Measurements from ENCODE around the gene RGS17.
"Not testable (repeated sequence)": the region's sequence is repeated elsewhere in the genome, so short reads cannot be mapped to it uniquely, and the experiment has no call there.

RGS17 gene

GRCh38 chr6:152993847-152994246 lies 137.2 kb downstream of the RGS17 start:
- no peaks in the 10 kb centered on the region for H3K4me1 ChIP-seq
- no peak for DNase-seq
- H3K27me3 ChIP-seq, result no peaks in the 10 kb centered on the region
- no peaks in the 10 kb centered on the region for H3K9me3 ChIP-seq
- TF ChIP-seq CTCF (IDR thresholded peaks at IDR 0.05; ENCODE audit: low read depth, low read length), result no peak
- no peak overlapping the region for H3K4me3 ChIP-seq (ENCODE audit: low read depth, low read length)
- peaks cover 83% of the 10 kb centered on the region for H3K36me3 ChIP-seq

GRCh38 chr6:152993431-152993830 lies 137.7 kb downstream of the RGS17 start:
- DNase-seq, result no peak
- Histone ChIP-seq H3K27me3 (no peaks in the 10 kb centered on the region), H3K4me1 (no peaks in the 10 kb centered on the region), H3K4me3 (ENCODE audit: low read depth, low read length) (no peak overlapping the region), H3K36me3 (peaks cover 79% of the 10 kb centered on the region), H3K9me3 (no peaks in the 10 kb centered on the region)
- peak; percentile 51 for TF ChIP-seq CTCF (IDR thresholded peaks at IDR 0.05; ENCODE audit: low read depth, low read length)

GRCh38 chr6:152986978-152987377 lies 144.1 kb downstream of the RGS17 start:
- H3K4me1 ChIP-seq, result no peaks in the 10 kb centered on the region; the same call in 1 of the 2 replicates
- peaks cover 41% of the 10 kb centered on the region for H3K36me3 ChIP-seq
- H3K4me3 ChIP-seq (ENCODE audit: low read depth, low read length), result no peak overlapping the region
- no peaks in the 10 kb centered on the region for H3K27me3 ChIP-seq
- TF ChIP-seq CTCF (IDR thresholded peaks at IDR 0.05; ENCODE audit: low read depth, low read length), result no peak
- H3K9me3 ChIP-seq, result no peaks in the 10 kb centered on the region
- DNase-seq, result no peak

DNA sequence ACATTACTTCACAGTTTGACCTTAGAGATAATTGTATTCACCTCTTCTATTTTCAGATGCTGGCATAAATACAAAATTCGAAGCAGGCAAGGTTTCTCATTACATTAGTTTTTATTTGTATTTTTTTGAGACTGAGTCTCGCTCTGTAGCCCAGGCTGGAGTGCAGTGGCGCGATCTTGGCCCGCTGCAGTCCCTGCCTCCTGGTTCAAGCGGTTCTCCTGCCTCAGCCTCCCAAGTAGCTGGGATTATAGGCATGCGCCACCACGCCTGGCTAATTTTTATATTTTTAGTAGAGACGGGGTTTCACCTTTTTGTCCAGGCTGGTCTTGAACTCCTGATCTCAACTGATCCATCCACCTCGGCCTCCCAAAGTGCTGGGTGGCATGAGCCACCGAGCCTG lies 145.8 kb downstream of the RGS17 start:
- not testable (repeated sequence) for H3K9me3 ChIP-seq, H3K27me3 ChIP-seq, DNase-seq, H3K4me1 ChIP-seq
- Histone ChIP-seq H3K4me3 (ENCODE audit: low read depth, low read length) (peak overlapping the region; percentile 79), H3K36me3 (peaks cover 32% of the 10 kb centered on the region)

DNA sequence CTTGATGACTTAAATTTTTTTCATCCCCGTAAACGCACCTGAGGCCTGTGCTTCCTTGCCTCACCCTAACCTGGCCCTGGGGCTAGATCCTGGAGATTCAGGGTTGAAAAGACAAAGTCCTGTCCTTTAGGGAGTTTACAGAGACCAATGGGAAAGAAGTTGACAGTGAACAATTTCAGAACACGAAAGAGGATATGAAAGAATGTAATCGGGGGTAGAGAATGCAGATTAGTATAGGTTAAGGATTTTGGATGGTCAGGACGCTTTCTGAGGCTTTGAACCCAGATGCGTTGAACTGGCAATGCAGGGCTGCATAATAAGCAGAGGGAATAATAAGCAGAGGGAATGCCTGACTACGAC lies 146.6 kb downstream of the RGS17 start:
- Histone ChIP-seq H3K9me3 (no peaks in the 10 kb centered on the region), H3K4me3 (ENCODE audit: low read depth, low read length) (peak overlapping the region; percentile 79), H3K4me1 (no peaks in the 10 kb centered on the region; the same call in 1 of the 2 replicates), H3K27me3 (no peaks in the 10 kb centered on the region), H3K36me3 (peaks cover 35% of the 10 kb centered on the region)
- no peak for TF ChIP-seq CTCF (IDR thresholded peaks at IDR 0.05; ENCODE audit: low read depth, low read length)
- no peak for DNase-seq

DNA sequence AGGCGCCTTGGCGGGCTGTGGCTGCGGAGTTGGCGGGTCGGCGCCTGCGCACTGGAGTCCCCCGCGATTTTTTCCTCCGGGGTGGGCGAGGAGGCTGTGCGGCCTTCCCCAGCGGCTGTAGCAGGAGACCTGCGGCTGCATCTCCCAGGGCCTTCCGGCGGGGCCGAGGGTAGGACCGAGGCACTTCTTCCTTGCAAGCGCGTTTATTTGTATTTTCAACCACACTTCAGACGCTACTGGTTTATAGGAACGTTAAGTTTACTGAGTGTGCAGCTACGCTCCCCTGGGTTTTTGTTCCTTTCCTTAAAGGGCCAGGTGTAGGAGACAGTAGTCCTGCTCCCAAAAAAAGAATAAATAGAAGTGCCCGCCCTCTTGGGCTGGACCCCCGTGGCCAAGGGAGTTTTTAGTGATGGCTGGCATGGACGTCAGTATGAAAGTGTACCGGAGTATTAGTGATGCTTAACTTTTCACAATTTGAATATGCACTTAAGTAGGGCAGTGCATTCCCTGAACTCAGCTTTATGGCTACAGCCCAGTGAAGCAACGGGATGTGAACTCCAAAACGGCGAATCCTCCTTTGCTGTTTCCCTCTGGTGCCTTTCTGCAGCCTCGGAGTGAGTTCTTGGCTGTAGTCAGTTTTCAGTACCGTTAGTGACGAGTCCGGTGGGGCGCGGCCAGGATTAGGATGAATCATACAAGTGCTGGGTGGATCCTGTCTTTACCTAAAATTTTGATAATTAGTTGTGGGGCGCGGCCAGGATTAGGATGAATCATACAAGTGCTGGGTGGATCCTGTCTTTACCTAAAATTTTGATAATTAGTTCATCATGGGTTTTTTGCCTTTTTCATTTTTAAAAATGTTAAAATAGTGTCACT lies 147.2 kb downstream of the RGS17 start:
- Histone ChIP-seq H3K9me3 (no peaks in the 10 kb centered on the region), H3K27me3 (no peaks in the 10 kb centered on the region), H3K4me3 (ENCODE audit: low read depth, low read length) (peak overlapping the region; percentile 79), H3K36me3 (peaks cover 41% of the 10 kb centered on the region), H3K4me1 (no peaks in the 10 kb centered on the region; the same call in 1 of the 2 replicates)
- peak; percentile 64 for DNase-seq
- no peak for TF ChIP-seq CTCF (IDR thresholded peaks at IDR 0.05; ENCODE audit: low read depth, low read length)
